ENCODE data around the gene ERCC8.

The ERCC8 gene

DNA sequence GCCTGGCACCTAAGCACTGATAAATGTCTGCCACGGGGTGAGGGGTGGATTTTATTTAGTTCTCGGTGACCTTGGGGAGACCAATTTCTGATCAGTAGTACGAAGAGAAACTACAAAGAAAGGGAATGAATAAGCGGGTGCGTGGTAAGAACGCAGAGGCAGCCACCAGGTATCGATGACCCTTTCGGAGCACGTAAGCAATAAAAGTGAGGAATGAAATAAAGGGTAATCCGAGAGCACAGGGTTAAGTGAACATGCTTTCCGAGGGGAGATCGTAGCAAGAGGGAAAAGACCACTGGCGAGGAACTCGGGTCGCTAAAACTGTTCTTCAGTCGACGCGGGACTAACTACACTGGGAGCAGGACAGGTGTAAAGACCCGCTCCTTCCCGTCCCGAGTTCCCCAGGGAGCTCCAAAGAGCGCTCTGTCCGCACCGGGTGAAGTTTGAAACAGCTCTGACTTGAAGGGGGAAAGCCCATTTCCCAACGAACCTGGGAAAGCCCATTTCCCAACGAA is 101.9 kb downstream of the ERCC8 start:
- in situ Hi-C loops (cut with MboI; ENCODE audit: low sequenced_read_pairs): no loop called here

GRCh38 chr5:60841361-60841760 is 103.5 kb downstream of the ERCC8 start:
- in situ Hi-C loops (cut with MboI; ENCODE audit: low sequenced_read_pairs): no loop called here

DNA sequence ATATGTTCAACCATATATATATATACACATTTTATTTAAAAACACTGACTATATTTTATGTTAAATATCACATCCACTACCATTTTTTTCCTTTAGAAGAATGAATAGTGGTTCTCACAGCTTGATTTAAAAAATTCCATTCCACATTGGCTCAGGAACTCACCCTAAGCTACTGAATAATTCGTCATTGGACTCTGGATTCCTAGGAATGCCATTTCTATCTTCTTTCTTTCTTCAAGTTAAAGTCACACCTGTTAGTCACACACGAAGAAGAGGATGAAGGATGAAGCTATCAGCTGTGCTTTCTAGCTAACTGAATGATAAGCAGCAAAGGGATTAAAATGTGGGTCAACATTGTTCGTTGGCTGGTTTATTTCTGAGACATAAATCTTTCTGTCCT is 108.7 kb downstream of the ERCC8 start:
- in situ Hi-C loops (cut with MboI; ENCODE audit: low sequenced_read_pairs): no loop called here

DNA sequence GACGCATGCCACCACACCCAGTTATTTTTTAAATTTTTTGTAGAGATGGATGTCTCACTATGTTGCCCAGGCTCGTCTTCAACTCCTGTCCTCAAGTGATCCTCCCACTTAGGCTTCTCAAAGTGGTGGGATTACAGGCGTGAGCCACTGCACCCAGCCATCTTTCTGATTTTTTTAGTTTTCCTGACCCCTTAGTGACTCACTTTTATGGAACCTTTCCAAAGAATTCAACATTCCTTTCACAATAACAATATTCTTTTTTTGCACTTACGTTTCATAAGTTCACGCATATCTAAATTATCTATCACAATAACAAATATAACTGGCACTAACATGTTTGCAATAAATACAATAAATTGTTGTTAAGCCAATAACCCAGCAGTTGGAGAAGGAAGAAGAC is 109.3 kb downstream of the ERCC8 start:
- in situ Hi-C loops (cut with MboI; ENCODE audit: low sequenced_read_pairs): no loop called here

DNA sequence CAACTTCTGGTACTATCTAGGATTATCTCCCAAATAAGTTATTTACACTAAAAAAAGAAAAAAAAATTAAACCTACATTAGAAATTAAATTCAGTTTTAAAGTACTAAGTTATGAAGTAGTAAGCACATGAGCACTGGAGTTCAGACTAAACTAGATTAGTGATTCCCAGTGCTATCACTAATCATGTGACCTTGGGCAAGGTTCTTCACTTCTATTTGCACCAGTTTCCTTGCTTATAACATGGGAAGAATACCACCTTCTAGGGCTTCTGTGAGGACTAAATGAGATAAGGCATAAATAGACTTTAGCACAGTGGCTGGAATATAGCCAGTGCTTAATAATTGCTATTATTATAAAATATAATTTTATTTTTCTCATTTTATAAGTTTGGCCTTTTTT is 111.3 kb downstream of the ERCC8 start:
- in situ Hi-C loops (cut with MboI; ENCODE audit: low sequenced_read_pairs): no loop called here

GRCh38 chr5:60830581-60831127 is 114.2 kb downstream of the ERCC8 start:
- in situ Hi-C loops (cut with MboI; ENCODE audit: low sequenced_read_pairs): no loop called here

DNA sequence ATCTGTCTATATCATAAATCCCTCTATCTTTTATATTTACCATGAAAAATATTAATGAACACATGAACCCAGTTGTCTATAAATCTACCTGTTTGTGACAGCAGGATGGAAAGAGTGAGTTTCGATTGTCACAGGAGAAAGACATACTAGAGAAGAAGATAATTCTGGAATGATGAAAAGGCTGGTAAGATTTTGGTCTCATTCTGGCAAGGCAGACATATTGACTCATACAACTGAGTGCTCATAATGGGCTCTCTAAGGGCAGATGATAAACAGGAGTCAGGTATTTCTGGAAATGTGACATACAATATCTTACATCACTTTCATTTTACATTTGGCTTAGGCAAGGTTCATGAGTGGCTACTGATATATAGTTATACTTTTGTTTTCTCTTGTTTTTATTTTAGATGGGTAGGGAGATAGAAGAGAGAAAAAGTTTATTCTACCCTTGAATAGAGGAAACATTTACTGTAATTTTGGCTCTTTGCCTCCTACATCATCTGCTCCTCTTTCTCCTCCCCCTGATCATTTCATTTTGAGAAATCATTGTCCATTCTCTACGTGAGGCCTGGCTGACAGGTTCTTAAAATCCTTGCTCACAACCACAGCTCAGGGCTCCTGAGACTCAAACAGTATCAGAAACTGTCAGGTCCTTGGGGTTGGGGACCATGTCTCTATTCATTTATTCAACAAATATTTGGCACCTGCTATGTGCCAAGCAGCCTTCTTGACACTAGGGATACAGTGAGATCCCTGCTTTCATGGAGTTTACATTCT is 115.2 kb downstream of the ERCC8 start:
- in situ Hi-C loops (cut with MboI; ENCODE audit: low sequenced_read_pairs): no loop called here

DNA sequence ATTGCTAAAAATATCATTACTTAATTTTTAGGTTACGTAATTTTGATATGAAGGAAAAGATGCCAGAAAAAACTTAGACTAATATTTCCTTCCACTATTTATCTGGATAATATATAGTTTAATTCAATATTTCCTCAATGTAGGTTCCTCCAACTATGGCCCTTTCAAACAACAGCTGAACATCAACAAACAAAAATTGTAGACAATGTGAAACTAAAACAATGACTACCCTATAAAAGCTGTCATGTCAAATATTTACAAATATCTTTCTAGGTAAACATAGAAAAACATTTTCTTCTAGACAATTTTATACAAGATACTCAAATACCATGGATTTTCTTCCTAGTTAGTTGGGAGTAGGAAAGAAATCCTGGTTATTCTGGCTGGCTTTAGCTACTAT is 117.7 kb downstream of the ERCC8 start:
- in situ Hi-C loops (cut with MboI; ENCODE audit: low sequenced_read_pairs): no loop called here

GRCh38 chr5:60826653-60827052 is 118.2 kb downstream of the ERCC8 start:
- in situ Hi-C loops (cut with MboI; ENCODE audit: low sequenced_read_pairs): no loop called here
